Stimulated activated CD8-positive, alpha-beta memory T cell treated with anti-CD3 and anti-CD28 coated beads, Interleukin-7, amount 100 ng/mL, for 4 hours (primary cell): ENCODE results near the gene METRN.
"Not testable (repeated sequence)": the region's sequence is repeated elsewhere in the genome, so short reads cannot be mapped to it uniquely, and the experiment has no call there.

Experiments
- DNase-seq, 2 donors: peaks; one replicate each; pipeline ENCODE4 v3.0.0-alpha.2; 2020; ENCODE audit warnings: low read depth in 2 of 2

Gene METRN

DNA sequence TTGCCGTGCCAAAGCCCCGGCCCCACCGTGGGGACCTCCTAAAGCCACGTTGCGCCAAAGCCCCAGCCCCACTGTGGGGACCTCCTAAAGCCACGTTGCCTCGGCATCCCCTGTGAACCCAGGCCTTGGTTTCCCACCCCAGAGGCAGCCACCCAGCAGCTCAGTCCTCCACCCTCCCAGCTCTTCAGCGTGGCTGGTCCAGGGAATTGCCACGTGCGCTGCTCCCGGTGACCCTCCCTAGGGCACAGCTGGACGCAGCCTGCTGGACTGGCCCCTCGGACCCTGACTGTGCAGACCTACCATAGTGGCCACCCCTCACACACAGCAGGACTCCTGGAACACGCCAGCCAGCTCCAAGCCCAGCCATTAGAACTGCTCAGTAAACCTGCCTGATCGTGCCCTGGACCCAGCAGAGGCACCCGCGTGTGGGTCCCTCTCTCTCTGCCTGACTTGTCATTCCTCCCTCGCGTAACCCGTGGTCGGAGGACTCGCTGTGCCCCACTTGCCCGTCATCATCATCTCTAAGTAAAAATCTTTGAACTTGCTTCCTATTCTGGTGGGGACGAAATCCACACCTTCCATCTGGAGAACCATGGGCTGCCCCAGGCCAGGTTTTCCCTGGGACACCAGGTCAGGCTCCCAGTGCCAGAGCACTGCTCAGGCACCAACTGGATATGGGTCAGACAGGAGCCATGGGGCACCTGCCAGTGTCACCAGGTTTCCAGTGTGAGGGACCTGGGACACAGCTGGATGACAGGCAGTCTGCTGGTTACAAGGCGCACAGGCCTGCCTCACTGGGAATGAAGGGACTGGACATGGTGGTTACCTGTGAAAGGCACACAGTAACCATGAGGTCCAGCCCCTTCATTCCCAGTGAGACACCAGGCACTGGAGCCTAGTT, 20.3 kb downstream of the METRN start:
- no peak for DNase-seq

DNA sequence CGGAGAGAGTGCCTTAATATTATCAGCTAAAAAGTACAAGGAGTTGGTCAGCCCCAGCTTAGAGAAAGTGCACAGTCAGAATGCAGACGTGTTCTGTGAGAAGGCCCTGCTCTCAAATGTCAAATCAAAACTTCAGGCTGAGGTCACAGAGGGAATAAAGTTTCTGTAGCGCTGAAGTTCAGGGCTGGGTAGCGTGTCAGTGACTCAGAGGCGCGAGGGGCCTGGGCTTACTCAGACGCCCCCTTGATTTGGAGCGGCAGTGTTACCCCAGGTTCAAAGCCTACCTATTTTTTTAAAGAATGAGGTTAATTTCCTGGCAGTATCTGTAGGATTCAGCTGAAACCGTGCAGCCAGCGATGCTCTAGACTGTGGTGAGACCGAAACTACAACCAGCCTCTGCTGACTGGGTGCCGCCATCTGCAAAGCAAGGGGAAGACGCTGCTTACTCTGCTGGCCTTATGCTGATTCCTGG, 21.1 kb downstream of the METRN start:
- DNase-seq = no peak

DNA sequence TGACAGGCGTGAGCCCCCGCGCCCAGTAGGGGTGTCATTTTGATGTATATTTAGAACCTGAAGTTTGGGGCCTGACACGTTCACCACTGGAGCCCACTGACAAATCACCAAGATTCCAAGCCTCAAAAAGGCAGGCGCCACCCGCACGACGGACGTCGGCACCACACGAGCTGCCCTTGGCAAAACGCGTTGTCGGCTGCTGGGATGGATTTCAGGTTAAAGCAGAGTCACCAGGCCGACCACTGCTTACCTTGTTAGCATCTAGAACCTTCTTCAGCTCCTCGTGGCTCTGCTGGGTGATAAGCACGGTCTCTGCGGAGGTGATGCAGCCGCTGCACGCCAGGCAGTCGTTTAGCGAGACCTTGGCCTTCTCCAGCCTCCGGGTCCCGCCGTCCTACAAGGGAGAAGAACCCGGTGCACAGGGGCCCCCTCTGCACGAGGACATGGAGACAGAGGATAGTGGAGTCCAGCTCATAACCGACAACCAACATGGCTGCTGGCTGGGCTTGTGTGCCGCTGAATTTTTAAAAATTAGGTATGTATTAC, 22.1 kb downstream of the METRN start:
- no peak for DNase-seq

DNA sequence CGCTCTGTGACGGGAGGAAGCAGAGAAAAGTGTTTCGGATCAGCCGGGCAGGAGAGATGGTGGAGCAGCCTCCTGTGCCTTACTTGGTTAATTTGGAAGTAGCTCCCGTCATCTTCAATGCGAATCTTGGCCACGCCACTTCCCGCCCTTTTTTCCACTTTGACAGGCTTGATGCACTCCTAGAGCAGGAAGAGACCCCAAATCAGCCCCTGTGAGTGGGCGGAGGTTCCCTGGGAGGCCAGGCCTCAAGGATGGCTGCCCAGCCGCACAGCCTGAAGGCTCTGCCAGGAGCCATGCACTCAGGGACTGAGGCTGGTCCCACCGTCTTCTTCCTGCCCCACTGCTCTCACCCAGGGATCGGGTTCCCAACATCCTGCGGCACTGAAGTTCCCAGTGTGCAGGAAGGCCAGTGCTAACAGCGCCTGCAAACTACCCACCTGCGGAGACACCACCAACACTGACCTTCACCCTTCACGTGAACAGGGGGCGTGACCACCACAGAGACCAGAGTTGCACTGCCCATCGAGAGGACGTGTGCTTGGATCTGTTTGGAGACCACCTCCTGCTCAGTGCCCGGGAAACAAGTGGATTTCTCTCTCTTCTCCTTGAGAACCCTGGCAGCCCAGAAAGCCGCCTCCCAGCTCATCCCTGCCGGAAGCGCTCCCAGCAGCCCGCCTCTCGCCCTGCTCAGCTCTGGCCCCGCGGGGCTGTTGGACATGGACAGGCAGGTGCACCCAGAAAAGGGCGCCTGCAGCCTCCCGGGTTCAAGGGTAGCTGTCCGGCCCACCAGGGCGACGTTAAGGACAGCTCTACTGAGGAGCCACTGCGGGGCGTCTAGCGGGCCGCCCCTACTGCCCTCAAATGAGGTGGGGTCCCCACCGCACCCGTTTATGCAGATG, 24.9 kb downstream of the METRN start:
- DNase-seq = no peak

DNA sequence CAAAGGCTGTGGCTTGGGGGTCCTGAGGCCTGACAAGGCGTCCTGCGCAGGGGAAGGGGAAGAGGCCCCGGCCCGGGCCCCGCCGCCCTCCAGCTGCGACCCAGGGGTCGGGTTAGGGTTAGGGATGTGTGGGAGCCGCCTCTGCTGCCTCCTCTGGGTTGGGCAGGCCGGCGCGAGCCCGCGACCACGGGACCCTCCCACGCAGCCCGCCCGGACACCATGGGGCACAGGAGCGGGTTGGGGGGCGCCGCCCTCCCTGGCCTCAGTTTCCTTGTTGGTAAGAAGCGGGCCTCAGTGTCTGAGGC, 25.5 kb downstream of the METRN start:
- no peak for DNase-seq

DNA sequence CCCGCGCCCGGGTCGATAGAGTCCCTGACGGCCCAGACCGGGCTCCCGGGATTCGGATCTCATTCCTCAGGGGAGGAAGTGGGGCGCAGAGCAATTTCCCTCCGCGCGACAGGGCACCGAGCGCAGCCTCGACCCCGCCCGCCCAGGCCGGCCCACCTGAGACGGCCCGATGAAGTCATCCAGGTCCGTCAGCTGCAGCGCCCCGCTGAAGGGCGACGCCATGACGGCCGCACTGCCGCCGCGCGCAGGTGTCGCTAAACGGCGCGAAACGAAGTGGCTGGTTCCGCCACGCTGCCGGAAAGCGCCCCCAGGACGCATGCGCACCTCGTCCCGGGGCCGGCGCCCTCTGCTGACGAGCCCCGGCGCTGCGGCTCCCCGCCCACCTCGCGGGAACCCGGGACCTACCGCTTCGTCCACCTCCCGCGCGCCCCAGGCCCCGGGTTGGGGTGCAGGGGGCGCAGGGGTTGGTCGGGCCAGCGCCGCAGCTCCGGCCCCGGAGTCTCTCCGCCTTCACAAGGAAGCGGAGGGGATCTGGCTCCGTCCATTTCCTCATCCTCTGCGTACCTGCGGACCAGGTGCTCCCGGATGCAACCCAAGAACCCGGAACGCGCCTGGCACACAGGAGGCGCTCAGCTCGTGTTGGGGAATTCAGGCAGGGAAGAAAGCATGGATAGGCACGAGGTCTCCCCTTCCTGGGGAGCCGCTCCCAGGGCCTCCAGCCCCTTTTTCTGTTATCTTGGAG, 26.0 kb downstream of the METRN start, which contains the start of gene CIAO3:
TSS of gene CIAO3 (minus strand) at position 234 of the 742 bp plus-strand sequence. CDS start at position 222, 12 bp downstream.
- DNase-seq = peak; percentile 80 to 88

DNA sequence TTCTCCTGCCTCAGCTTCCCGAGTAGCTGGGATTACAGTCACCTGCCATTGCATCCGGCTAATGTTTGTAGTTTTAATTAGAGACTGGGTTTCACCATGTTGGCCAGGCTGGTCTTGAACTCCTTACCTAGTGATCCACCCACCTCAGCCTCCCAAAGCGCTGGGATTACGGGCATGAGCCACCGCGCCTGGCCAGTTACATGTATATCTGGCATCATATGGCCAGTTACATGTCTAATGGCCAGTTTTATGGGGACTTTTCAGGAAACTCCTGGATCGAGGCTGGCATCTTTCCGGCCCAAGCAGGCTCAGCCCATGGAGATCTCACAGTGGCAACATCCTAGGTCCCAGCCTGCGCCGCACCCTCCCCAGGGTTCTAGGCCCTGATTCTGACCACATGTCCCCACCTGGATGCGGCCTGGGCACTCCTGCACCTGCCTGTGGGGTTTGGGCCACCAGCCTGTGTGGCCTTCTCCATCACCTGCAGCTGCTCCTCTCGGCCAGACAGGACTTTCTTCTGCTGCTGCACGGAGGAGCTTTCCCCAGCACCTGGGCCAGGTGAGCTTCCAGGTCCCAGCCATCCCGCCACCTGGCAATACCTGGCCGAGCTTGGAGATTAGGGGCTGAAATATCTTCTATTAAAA, 27.2 kb downstream of the METRN start:
- no peak for DNase-seq

DNA sequence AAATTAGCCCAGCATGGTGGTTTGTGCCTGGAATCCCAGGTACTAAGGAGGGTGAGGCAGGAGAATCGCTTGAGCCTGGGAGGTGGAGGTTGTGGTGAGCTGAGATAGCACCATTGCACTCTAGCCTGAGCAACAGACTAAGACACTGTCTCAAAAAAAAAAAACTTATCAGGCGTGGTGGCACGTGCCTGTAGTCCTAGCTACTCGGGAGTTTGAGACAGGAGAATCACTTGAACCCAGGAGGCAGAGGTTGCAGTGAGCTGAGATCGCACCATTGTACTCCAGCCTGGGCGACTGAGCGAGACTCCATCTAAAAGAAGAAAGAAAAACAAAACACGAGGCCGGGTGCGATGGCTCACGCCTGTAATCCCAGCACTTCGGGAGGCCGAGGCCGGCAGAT, 28.0 kb downstream of the METRN start:
- DNase-seq = not testable (repeated sequence)

DNA sequence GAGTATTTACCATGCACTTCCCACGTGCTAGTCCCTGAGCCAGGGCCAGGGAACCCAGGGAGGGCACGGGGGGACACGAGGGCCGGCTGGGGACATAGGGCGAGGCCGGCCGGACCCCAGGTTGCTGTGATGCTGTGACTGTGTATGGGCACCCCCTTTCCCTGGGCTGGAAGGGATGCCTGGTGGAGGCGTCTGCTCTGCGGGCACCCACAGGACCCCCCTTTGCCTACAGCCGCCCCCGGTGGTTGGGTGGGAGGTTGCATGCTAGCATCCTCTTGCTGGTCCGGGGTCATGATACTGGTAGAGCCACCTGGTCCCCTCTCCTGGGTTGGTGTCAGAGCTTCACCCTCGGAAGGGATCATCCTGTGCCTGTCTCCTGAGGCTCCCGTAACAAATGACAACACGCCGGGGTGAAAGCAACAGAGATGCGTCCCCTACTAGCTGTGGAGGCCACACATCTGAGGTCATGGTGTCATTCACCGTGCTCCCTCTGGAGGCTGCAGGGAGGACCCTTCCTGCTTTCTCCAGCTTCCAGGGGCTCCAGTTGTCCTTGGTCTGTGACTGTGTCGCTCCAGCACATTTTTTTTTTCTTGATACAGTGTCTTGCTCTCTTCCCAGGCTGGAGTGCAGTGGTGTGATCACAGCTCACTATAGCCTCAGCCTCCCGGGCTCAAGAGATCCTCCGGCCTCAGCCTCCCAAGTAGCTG, 29.0 kb downstream of the METRN start:
- no peak for DNase-seq

DNA sequence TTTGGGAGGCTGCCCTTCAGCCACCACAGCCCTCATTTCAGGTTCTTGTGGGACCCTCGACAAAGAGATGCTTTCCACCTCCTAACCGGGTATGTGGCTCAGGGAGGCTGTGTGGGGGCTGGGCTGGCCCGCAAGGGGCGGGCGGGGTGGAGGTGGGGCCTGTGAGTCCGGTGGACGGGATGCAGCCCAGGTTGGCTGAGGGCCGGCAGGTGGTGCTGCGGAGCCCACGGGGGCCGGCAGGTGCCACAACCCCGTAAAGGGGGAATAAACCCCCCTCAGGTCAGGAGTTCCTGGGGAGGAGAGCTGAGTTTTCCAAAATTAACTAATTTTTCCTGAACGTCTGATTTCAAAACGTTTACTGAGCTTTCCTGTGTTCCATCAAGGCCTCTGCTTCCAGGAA, 30.8 kb downstream of the METRN start:
- no peak for DNase-seq

DNA sequence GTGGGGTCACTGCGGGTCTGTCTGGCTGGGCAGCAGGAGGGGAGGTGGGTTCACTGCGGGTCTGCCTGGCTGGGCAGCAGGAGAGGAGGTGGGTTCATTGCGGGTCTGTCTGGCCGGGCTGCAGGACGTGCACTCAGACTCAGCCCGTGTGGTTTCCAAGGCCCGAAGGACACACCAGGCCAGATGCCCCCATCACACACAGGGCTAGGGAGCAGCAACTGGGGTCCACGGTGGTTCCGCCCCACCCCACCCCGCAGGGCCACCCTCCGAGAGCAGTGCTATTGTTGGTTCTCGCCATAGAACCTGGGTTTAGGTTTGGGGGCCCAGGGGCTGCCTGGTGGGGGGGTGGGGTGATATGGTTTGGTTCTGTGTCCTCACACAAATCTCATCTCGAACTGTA, 31.7 kb downstream of the METRN start:
- no peak for DNase-seq

DNA sequence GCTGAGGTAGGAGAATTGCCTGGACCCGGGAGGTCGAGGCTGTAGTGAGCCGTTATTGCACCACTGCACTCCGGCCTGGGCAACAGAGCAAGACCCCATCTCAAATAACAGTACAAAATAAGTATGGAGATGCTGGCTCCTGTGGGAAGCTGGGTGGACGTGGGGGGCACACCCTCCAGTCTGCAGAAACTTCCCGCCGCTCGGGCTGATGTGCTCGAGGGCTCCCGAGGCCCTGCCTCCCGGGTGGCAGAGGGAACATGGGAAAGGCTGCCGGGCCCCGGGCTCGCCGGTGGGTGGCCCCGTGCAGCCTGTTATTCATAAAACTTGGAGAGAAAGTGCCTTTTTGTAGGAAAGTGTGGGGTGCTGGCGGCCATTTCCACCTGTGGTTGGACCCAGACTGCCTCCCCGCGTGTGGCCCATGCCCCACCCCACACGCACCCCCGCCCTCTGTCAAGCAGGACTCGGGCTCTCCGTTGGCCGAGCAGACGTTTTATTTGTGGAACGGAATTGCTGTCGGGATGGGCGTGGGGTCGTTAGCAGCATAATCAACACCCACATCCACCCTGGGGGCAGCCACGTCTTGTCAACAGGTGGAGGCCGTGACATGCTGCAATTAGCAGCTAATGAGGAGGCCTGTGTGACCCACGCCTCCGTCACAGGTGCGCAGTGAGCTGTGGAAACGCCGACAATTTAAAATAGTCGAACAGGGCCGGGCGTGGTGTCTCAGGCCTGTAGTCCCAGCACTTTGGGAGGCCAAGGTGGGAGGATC, 33.2 kb downstream of the METRN start:
- no peak for DNase-seq

DNA sequence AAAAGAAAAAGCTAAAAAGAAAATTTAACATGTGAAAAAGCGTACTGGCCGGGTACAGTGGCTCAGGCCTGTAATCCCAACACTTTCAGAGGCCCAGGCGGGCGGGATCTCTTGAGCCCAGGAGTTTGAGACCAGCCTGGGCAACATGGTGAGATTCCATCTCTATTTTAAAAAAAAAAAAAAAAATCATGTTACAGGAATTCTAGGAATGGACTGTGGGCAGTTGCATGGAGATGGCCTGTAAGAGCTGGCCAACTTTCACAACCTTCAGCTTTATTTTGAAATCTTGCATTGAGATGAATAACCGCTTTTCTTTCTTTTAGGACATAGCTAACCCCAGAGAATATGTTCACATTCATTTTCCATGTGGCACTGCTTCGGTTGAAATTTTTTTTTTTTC, 34.1 kb downstream of the METRN start:
- no peak for DNase-seq

DNA sequence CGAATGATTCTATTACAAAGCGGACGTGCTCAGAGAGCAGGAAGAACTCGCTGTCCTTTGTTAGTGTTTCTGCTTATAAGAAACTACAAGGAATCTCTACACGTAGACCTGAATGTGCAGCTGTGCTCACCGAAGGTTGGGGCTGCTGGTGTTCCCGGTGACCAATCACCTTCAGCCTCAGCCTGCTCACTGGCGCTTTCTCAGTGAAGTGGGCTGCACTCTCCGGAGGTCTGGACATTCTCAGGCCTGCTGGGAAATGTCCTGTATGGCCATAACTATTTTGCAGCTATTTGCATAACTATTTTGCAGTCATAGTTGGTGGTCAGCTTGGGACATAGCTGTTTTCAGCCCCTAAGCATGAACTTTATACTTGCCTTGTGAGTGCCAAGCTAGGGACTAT, 35.6 kb downstream of the METRN start:
- no peak for DNase-seq

DNA sequence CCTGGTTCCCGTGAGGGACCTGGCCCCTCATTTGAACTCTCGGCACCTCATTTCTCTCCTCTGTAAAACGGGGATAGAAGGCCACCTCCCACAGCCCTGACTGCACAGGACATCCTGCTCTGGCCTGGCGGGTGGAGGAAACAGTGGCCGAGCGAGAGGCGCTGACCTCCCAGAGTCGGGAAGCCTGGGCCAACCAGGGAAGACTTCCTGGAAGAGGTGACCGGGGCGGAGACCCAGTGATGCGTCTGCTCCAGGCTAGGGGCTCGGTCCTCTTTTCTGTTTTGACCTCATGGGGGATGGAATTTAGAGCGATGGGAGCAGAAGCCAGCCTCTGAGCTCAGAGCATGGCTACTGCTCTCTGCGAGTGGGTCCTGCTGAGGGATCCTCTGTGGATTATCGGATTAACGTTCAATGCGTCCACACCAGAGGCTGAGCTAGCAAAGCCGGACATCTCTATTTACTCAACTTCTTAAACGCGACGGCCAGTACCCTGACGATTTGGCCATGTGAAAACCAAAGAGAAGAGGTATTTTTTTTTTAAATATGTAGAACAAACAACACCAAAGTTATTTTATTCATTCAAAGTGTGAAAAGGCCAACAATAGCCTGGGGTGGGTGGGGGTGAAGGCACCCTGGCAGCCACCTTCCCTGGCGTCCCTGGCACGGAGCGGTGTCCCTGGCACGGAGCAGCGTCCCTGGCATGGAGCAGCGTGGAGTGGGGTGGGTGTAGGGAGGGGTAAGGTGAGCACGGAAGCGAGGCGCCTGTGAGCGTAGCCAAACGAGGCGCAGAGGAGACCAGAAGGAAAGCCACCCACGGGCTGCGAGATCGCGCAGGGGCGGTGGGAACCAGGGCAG, 36.5 kb downstream of the METRN start:
- no peak for DNase-seq

DNA sequence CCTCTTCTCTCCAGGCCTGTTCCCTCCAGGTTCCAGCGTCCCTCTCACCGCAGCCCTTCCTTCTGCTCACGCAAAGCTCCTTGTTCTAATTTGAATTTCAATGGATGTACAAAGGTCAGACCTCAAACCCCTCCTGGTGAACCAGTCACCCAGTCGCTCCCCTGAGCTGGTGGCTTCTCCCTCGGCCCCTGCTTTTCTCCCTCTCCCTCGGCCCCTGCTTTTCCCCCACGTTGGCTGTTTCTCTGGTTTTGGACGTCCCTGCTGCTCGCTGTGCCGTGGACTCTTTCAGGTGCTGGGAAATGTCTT, 37.0 kb downstream of the METRN start:
- no peak for DNase-seq

DNA sequence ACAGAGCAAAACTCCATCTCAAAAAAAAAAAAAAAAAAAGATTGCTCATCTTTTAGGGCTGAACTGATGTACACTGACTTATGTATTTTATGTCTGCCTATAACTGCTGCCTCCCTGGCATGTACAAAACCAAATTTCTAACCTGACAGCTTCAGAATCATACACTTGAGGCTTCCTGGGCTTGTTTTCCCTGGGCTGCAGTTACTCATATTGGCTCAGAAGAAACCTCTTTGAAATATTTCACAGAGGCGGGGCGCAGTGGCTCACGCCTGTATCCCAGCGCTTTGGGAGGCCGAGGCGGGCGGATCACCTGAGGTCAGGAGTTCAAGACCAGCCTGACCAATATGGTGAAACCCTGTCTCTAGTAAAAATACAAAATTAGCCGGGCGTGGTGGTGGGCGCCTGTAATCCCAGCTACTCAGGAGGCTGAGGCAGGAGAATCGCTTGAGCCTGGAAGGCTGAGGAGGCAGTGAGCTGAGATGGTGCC, 39.2 kb downstream of the METRN start:
- DNase-seq = not testable (repeated sequence)

DNA sequence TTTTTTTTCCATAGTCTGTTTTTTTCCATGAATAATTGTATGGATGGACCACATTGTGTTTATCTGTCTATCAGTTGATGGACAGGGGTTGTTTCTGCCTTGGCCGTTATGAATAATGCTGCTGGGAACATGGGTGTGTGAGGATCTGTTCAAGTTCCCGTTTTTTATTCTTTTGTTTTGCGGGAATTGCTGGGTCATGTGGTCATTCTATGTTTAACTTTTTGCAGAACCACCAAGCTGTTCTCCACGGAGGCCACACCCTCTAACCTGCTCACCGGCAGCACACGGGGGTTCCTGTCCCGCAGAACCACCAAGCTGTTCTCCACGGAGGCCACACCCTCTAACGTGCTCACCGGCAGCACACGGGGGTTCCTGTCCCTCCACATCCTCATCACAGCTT, 39.7 kb downstream of the METRN start:
- DNase-seq = no peak

DNA sequence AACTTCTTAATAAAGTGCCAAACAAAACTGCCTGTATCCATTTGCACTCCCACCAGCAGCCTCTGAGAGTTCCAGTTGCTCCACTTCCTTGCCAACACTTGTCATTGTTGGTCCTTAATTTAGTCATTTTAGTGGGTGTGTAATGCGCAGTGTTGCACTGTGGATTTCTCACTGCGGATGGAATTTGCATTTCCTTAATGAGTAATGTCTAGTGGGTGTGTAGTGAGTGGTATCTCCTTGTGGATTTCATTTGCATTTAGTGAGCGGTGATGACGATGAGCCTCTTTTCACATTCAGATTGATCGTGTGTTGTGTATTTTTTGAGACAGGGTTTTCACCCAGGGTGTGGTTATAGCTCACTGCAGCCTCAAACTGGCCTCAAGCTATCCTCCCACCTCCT, 41.5 kb downstream of the METRN start:
- no peak for DNase-seq
